Stimulated activated naive CD4-positive, alpha-beta T cell (primary cell): ENCODE results near the gene ZMYND19.
"Not testable (repeated sequence)": the region's sequence is repeated elsewhere in the genome, so short reads cannot be mapped to it uniquely, and the experiment has no call there.

Experiments used
- DNase-seq, 6 experiments: peaks; one replicate each; lab custom pipeline; 2025; lab: John Stamatoyannopoulos, UW

Gene ZMYND19

DNA sequence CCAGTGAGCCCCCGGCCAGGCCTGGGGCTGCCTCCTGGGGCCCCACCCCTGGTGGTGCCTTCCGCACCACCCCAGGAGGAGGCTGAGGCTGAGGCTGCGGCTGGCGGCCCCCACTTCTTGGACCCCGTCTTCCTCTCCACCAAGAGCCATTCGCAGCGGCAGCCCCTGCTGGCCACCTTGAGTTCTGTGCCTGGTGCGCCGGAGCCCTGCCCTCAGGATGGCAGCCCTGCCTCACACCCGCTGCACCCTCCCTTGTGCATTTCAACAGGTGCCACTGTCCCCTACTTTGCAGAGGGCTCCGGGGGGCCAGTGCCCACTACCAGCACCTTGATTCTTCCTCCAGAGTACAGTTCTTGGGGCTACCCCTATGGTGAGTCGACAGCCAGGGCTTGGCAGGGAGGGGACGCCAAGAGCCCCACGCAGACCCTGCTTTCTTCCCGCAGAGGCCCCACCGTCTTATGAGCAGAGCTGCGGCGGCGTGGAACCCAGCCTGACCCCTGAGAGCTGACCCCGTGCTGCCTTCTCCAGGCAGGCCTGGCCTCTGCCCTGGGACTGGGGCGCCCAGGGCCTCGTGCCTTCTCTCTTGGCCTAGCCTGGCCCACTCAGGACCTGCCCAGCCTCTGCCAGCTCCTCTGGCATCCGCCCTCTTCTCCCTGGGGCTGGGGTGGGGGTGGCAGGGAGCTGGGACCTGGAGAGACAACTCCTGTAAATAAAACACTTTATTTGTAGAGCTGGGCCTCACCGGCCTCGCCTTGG, 24.5 kb upstream of the ZMYND19 start:
- DNase-seq = no peak

DNA sequence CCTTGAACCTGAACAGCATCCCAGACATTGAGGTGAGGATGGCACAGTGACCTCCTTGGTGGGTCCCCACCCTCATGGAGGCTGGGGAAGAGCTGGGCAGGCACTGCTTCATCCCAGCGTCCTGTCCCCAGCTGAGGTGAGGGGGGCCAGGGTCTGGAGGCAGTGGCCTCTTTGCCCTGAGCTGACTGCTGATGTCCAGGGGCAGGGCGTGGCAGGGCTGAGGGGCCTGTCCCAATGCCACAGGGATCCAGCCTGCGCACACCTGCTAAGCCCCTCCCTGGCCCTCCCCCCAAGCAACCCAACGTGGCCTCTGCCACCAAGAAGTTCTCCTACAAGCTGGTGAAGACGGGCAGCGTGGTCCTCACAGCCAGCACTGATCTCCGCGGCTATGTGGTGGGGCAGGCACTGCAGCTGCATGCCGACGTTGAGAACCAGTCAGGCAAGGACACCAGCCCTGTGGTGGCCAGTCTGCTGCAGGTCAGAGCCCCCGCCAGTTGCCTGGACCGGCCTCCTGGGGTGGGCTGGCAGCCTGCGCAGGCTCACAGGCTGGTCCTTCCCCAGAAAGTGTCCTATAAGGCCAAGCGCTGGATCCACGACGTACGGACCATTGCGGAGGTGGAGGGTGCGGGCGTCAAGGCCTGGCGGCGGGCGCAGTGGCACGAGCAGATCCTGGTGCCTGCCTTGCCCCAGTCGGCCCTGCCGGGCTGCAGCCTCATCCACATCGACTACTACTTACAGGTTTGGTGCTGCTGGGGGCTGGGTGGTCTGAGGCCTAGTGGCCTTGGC, 23.6 kb upstream of the ZMYND19 start:
- DNase-seq = no peak

DNA sequence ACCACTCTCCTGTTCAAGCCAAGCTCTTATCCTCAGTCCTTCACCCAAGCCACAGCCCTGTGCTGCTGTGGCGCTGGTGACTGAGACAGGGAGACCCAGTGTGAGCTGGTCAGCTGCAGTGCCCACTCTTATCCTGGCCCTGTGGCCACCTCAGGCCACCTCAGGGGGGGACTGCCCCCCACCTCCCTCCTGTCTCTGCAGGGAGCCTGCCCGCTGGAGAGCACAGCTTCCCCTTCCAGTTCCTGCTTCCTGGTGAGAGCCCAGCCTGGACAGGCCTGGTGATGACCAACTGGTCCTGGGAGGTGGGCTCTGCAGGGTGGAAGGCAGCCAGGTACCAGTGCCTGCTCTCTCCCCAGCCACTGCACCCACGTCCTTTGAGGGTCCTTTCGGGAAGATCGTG, 22.9 kb upstream of the ZMYND19 start:
- DNase-seq = no peak

DNA sequence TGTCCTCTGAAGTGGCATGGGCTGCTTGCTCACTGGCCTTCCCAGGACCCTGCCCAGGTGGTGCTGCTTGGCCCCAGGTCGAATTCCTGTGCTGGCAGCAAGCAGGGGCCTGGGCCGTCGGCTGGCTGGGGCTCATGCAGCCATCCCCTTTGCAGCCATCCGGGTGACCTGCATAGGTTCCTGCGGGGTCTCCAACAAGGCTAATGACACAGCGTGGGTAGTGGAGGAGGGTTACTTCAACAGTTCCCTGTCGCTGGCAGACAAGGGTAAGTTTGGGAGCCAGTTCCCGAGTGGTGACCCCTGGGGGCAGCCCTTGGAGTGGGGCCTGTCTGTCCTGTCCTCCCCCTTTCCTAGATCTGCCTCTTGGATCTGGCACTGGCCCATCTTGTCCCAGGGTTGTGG, 22.4 kb upstream of the ZMYND19 start:
- DNase-seq = no peak

DNA sequence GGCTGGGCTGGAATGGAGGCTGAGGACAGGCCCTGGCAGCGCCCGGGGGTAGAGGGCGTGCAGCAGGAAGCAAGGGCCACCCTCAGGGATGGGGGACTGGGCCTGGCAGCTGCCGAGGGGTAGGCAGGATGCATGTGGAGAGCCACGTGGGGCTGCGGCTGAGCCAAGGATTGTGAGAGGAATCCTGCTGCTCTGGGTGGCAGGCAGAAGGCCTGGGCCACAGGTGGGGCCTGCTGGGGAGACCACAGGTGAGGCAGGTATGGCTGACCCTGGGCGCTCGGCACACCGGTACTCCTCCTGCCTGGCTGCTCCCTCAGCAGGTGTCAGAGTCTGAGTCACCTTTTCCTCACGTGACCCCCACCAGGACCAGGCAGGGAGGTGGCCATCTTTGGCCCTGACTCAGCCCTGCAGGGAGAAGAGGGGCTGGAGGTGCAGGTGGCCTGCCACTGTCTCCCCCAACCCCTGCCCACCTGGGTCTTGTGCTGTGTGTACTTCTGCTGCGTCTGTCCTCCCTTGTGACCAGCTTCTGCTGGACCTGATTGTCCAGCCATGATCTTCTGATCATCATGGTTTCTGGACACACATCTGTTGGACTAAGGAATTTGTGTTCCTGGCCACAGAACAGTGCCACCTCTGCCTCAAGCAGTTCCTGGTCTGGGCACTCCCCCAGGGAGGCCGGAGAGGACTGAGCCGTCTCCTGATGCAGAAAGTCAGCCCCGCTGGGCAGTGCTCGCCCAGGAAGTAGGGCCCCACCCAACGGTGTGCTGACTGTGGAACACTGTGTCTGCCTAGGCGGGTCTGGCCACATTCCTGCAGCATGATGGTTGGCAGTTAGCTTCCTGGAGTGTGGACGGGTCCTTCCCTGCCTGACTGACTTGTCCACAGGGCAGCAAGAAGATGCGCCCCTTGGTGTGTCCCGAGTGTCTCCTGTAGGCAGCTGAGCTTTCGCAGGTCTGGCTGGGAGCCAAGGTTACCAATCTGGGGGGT, 21.6 kb upstream of the ZMYND19 start:
- no peak for DNase-seq

DNA sequence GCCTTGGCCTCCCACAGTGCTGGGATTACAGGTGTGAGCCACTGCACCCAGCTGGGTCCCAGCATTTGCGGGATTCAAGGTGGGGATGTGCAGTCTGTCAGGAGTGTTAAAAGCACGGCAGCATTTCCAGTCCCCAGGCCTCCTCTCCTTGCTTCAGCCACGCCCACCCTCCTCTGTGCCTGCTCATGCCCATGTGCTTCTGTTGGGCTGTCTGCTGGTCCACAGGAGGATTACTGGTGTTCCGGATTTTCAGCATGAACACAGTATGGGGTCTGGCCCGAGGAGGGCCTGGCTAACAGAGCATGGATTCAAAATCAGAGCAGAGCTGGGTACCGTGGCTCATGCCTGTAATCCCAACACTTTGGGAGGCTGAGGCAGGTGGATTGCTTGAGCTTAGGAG, 20.6 kb upstream of the ZMYND19 start:
- DNase-seq = no peak

DNA sequence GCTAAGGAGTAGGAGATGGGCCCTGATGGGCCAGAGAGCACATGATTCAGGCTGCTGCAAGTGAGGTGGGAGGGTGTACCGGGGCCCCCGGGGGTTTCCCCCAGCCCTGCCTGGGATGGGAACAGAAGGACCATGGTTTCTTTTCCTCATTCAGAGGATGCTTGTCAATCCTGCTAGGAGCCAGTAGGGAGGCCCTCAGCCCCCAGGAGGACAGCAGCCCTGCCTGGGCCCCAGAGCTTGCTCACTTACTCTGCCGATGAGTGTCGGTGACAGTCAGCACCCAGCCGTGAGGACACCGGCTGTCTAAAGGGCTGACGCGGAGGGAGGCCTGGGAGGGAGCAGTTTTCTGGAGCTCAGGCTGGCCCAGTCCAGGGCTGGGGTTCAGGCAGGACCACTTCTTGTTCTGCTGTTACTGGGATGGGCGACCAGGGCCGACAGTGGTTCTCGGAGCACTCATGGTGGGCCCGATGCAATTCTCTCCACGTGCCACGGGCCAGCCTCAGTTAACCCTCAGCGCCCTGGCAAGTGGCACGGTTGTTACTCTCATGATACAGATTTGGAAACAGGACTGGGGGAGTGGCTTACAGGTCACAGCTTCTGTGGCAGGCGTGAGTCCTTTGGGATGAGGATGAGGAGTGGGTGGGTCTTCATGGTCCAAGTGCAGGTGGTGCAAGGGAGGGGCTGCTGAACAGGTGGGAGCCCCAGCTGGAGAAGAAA, 17.0 kb upstream of the ZMYND19 start:
- DNase-seq = no peak

DNA sequence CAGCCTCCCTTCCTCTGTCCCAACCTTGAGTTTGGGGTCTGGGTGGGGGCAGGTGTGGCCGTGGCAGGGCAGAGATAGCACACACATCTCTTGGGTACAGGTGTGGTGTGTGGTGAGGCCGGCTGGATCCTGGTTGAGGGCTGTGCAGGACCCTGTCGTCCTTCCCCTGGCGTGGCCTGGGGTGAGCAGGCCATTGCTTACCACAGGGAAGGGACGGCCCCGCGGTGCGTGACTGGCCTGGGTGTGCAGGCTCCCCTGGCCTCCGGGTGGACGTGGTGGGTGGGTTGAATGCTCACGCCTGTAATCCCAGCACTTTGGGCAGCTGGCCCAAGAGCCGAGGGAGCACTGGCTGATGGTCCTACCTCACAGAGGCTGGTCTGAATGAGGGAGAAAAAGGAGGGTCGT, 16.4 kb upstream of the ZMYND19 start:
- DNase-seq = no peak

DNA sequence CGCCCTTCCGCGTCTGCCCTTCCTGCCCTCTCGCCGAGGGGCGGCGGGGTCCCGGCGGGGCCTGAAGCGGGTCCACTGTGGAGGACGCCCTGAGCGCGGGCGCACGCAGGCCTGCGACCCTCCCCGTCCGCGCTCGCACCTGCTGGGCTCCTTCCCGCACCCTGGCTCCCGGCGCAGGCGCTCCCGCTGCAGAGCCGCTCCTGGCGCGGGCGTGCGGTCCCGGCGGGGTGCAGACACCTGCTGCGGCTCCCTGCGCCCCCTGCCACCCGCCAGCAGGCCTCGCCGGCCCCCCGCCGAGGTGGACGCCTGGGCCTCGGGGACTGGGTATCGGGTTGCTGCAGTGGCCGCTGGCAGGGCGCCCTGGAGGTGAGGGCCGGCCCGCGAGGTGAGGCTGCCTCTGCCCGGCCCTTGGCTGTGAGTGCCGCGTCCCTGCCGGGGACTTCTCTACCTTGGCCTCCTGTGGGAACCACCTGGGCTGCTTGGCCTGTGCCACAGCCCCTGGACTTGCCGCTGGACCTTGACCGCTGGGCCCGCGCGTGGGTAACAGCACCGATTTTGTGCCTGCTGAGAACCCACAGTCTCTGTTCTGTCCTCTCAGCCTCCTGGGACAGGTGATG, 15.8 kb upstream of the ZMYND19 start:
- peak in 3 of 6 experiments; percentile 26 to 48 (median 32) for DNase-seq

DNA sequence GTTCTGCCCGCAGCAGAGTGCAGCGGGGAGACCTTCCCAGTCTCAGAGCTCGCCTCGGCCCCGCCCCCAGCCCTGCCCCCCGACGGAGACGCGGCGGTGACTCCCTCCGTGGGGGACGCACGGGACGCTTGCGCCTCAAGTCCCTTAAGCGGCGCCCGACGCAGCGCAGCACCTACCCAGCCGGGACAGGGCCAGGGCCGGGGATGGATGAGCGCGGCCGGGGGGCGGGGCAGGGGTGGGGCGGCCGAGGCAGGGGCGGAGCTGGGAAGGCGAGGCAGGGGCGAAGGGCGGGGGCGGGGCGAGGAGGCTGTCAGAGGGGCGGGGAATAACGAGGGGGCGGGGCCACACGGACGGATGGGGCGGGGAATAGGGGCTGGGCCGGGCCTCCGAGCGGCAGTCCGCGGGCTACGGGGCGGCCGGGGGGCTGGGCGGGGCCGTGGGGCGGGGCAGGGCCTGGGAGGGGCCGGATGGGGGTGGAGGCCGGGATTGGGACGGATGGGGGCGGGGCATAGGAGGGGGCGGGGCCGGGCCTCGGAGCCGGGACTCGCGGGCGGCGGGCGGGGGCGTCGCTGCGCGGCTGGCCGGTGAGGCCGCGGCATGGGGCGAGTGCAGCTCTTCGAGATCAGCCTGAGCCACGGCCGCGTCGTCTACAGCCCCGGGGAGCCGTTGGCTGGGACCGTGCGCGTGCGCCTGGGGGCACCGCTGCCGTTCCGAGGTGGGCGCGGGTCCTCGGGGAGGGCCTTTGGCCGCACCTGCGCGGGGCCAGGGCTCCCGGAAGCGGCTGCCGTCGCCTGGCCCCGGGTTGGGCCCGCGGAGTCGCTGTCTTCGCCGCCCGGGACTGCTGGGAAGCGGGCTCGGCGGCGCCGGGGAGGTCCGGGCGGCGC, 15.1 kb upstream of the ZMYND19 start, which contains the start of gene ARRDC1:
TSS of gene ARRDC1 (plus strand) at position 566 of the 884 bp plus-strand sequence. CDS start at position 598, 32 bp downstream.
- DNase-seq = peak; percentile 91 to 100 (median 95)

DNA sequence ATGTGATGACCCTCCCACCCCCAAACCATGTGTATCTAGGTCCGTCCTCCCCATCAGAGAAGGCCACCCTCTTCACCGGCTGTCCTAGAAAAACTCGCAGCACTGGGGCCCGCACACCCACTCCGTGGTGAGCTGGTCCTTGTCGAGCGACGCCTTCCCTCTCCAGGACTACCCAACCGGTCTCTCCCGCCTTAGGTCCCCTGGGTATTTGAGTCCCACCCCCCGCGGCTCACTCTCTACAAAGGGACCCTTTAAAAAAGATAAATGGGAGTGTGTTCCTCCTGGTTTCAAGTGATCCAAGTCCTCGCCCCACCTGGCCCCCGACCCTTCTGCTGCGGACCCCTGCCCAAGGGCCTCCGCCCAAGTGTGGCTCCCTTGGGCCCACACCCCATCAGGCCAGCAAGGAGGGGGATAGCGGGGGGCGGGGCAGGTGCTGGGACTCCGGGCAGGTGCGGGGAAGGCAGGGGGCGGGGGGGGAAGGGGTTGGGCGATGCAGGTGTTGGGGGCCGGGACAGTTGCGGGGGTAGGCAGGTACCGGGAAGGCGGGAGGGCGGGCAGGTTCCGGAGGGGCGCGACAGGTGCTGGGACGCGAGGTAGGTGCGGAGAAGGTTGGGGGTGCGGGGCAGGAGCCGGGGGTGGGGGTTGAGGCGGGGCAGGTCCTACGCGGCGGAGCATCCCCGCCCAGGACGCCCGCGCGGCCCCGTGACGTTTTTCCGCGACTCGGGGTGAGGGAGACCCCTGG, 14.2 kb upstream of the ZMYND19 start:
- no peak for DNase-seq

DNA sequence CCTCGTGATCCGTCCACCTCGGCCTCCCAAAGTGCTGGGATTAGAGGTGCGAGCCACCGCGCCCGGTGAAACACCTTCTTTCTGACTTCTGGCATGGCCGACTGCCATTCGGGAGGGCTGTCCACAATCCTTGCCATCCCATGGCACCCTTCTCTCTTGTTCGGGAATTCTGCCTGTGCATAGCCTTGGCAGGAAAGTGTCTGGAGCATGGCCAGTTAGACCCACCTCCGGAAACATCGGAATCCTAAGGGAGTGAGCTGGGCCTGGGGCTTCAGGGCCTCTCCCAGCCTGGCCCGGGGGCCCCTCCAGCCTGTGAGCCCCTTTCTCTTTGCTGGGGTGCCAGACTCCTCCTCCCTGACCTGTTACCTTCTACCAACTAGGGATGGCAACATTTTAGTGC, 13.6 kb upstream of the ZMYND19 start:
- no peak for DNase-seq

DNA sequence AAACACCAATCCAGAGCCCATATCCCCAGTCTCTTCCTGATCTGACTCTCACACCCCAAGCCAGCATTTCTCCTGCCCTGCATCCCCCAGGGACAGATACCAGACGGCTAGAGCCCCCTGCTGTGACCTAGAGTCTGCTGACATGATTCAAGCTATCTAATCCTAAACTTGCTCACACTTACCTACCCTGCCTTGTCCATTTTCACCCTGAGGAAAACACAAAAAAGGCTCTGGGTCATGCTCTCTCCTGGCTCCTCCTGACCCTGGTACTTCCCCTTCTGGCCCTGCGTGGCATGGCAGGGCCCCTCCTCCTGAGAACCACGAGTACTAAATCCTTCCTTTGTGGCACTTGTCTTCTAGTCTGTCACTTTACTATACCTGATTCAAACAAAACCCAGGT, 12.3 kb upstream of the ZMYND19 start:
- no peak for DNase-seq

DNA sequence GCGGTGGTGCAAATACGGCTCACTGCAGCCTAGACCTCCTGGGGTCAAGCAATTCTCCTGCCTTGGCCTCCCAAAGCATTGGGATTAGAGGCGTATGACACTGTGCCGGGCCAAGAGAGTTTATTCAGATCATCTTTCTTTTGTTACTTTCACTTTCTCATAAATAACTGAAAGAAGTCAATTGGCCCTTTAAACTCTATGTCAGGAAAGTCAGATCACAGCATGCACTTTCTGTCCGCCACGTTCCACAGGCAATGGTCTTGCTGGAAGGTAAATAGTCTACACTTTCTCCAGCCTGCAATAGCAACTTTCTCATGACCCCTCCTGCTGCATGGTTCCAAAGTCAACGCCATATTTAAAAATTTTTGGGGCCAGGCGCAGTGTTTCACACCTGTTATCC, 8.6 kb upstream of the ZMYND19 start:
- DNase-seq = no peak

DNA sequence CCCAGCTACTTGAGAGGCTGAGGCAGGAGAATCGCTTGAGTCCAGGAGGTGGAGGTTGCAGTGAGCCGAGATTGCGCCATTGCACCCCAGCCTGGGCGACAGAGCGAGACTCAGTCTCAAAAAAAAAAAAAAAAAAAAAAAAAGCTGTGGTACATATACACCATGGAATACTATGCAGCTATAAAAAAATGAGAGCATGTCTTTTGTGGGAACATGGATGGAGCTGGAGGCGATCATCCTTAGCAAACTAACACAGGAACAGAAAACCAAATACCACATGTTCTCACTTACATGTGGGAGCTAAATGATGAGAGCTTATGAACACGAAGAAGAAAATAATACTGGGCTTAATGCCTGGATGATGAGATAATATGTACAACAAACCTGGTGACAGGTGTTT, 6.3 kb upstream of the ZMYND19 start:
- DNase-seq = not testable (repeated sequence)

DNA sequence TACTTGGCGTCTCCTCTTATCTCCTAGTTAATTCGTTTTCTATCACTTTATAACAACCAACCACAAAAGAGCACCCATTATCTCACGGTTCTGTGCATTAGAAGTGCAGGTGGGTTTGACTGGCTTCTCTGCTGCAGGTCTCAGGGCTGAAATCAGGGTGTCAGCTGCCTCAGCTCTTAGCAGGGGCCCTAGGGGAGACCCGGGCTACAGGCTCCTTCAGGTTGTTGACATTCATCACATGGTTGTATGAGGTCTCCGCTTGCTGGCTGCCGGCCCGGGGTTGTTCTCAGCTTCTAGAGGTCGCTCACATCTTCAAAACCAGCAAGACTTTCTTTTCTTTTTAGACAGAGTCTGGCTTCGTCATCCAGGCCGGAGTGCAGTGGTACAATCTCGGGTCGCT, 2.9 kb upstream of the ZMYND19 start:
- DNase-seq = no peak

DNA sequence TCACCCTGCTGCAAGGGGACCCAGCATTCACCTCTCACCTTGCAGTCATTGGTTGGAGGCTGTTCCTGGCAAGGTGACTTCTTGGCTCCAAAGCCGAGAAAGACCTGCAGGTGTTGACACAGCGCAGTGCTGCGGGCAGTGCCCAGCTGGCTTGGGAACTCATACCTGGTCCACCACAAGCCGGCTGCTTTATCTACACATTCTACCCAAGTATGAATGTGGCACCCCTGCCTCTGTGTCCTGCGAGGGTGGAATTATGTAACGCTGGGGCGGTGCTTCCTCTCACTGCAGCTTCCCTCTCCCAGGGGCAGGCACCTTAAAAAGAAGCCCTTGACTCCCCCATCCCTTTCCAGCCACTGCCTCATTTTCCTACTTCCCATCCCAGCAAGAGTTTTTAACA, 2.5 kb upstream of the ZMYND19 start:
- DNase-seq = no peak

DNA sequence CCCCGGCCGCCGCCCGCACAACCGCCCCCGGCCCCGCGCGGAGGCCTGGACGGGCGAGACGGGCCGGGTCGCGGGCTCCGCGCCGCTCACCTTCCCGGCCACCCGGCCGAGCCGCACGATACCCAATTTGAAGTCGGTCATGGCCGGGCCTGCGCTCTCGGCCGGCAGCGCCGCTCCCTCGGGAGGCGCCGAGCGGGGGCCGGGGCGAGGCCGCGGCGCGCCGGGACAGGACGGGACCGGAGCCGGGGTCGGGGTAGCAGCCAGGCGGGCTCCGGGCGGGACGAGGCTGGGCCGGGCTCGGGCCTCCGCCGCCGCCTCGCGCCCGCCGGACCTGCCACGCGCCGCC, 216 bp downstream of the ZMYND19 start:
- DNase-seq = no peak

DNA sequence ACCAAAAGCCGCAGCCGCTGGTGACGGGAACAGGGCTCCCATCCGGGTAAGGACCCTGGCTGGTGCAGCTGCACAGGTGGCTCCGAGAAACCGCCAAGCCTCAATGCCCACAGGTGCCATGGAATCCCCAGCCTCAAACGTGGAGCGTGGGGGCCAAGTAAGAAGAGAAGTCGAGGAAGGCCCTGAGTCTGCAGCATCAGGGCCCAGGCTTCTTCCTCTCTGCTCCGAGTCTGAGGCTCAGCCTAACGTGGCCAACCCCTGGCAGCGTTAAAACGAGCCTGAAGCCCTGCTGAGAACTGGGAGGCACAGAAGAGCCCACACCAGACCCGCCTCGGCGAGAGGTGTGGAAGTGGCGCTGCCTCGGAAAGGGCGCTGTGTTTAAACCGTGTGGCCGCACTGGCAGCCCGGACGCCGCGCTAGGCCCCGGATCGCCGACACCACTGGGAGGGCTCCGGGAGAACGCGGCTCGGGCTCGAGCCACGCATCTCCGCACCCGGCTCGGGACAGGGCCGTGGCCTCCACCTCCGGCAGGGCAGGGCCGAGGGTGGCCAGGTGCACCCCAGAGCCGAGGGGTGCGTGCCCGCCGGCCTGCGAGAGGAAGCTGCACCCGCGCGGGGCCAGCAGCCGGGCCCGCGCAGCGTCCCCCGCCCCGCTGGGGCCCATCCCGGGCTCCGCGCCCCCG, 730 bp downstream of the ZMYND19 start:
- peak in 1 of 6 experiments; percentile 9 for DNase-seq
